Mesodermal cell (in vitro differentiated cells): ENCODE results near the gene OR4S1. TPM values are rescaled to one million over a fixed set of nuclear protein-coding genes. Genes with fewer than 3 reads are reported as not detected.
"Not testable (repeated sequence)": the region's sequence is repeated elsewhere in the genome, so short reads cannot be mapped to it uniquely, and the experiment has no call there.

ENCODE experiments used
- H3K27ac ChIP-seq: 2 replicates; pipeline ENCODE4 v1.7.0; 2013; ENCODE audit warnings: mild to moderate bottlenecking, low read depth, low read length, moderate library complexity; ENCODE audit not compliant: severe bottlenecking
- H3K36me3 ChIP-seq: 2 replicates; pipeline ENCODE4 v1.7.1; 2013; ENCODE audit warnings: mild to moderate bottlenecking, low read length, moderate library complexity; ENCODE audit not compliant: control insufficient read depth, insufficient read depth
- H3K4me1 ChIP-seq: one replicate; pipeline ENCODE4 v1.7.1; 2013; ENCODE audit warnings: mild to moderate bottlenecking, low read length; ENCODE audit not compliant: insufficient read depth, control insufficient read depth, poor library complexity, severe bottlenecking
- H3K4me3 ChIP-seq: 2 replicates; pipeline ENCODE4 v1.7.0; 2013; ENCODE audit warnings: low read length, control low read depth, mild to moderate bottlenecking; ENCODE audit not compliant: insufficient read depth, poor library complexity, severe bottlenecking; ENCODE audit errors: extremely low read depth
- H3K9me3 ChIP-seq: 2 replicates; pipeline ENCODE4 v1.7.1; 2013; ENCODE audit warnings: mild to moderate bottlenecking, low read length, moderate library complexity; ENCODE audit not compliant: control insufficient read depth
- WGBS, 2 experiments: methylation state at CpG; one replicate each; pipeline ENCODE4 v1.1.5; 2013; ENCODE audit warnings: missing lambda C conversion rate in 2 of 2; ENCODE audit not compliant: insufficient coverage in 2 of 2; 5-methylcytosine and 5-hydroxymethylcytosine counted together
- polyA plus RNA-seq, 2 experiments: library from polyadenylated mRNA; stranded (reverse); fragments of 50-300 nt; gene quantifications; one replicate each; pipeline ENCODE4 v1.2.3, GENCODE V29; 2013

OR4S1 gene
- polyA plus RNA-seq (2013, experiment 1 of 2): not detected
- not detected for polyA plus RNA-seq (2013, experiment 2 of 2)

DNA sequence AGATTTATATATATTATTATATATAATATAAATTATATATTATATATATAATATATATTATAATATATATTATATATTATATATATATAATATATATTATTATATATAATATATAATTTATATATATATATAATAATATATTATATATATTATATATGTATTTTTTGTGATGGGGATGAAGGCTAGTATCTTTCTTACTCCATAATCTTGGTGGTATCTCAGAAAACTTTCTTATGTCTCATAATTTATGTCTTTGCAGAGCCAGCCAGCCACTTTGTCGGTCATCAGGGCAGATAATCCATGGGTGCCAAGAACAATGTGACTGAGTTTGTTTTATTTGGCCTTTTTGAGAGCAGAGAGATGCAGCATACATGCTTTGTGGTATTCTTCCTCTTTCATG lies at the start of gene OR4S1:
Gene OR4S1 (plus strand): TSS at position 301 of the 400 bp plus-strand sequence. CDS start 0 bp downstream, at position 301.
- no peak within 1 kb of the TSS for H3K4me3 ChIP-seq
- no peak within 1 kb of the TSS for H3K27ac ChIP-seq
- no peaks in the 10 kb centered on the region for H3K4me1 ChIP-seq
- peaks cover under 1% of the 10 kb centered on the region for H3K9me3 ChIP-seq
- WGBS, 2 experiments: 40 to 67% methylated on average over 1 of the region's 1 CpG
- no peaks in the 10 kb centered on the region for H3K36me3 ChIP-seq

DNA sequence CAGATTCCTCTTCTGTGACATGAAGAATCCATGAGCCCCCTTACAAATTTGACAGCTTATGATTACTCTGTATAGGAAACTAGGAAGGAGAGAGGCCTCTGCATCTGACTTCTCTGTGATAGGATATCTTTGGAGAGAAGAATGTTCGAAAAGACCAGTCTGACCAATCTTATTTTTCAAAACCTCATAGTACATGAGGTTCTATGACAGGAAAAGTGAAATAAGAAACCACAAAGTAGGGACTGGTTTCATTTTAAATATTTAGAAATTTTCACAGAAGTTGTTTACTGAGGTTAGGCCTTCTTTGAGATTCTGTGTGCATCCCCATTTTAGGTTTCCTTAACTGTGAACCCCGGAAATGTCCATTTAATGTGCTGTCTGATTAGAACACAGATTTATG lies 44.4 kb upstream of the OR4S1 start:
- Histone ChIP-seq H3K27ac (no peak overlapping the region), H3K4me3 (no peak overlapping the region), H3K9me3 (no peaks in the 10 kb centered on the region), H3K36me3 (no peaks in the 10 kb centered on the region), H3K4me1 (no peaks in the 10 kb centered on the region)
- WGBS, 2 experiments: 100% methylated on average over 1 to 2 of the region's 2 CpGs

DNA sequence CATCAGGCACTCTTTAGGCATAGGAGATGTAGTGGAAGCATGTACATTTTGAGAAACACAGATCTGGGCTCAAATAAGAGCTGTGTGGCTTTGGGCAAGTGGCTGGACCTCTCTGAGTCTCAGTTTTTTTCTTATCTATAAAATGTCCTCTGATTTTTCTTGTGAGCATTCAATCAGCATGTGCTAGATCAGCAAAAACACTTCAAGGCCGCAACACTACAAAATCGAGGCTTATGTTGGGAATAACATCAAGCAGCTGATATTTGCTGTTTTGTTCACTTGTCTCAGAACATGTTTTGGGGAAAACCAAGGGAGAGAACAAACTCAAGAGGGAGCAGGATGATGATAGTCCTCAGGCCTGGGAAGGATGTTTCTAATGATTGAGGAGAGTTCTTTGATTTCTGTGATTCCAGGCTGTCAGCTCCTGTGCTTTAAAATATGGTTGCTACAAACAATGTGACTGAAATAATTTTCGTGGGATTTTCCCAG lies 42.6 kb upstream of the OR4S1 start, which contains the start of gene OR4X1:
Gene OR4X1 (plus strand): TSS at position 439 of the 489 bp plus-strand sequence. CDS start 0 bp downstream, at position 439.
- Histone ChIP-seq H3K4me3 (no peak within 1 kb of the TSS), H3K4me1 (no peaks in the 10 kb centered on the region), H3K9me3 (peaks cover 5% of the 10 kb centered on the region), H3K27ac (no peak within 1 kb of the TSS), H3K36me3 (no peaks in the 10 kb centered on the region)
- WGBS, 2 experiments: 50% methylated on average over 1 of the region's 3 CpGs; no CpG with 5 or more reads in 1 of the 2 experiments

GRCh38 chr11:48270621-48271020 lies 35.4 kb upstream of the OR4S1 start:
- WGBS, 2 experiments: 50 to 60% methylated on average over 1 to 2 of the region's 3 CpGs
- no peak overlapping the region for H3K4me3 ChIP-seq
- no peak overlapping the region for H3K27ac ChIP-seq
- H3K4me1 ChIP-seq: no peaks in the 10 kb centered on the region
- H3K9me3 ChIP-seq: peaks cover 18% of the 10 kb centered on the region
- no peaks in the 10 kb centered on the region for H3K36me3 ChIP-seq

DNA sequence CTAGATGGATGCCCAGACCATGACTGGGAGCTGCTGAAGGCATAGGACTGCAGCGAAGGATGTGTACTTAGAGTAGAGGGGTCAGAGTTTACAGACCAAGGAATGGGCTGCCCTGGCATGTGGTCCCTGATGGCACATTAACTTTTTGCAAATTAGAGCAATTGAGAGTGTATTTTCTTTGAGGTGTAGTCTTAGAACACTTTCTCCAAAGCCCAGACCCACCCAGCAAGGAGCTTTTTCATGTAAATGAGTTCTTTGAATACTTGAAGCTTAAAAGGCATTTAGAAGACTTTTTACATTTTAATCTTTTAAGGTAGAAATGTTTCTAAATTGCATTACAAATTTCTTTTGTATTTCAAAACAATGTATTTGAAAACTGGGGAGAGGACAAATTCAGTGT lies 33.4 kb upstream of the OR4S1 start:
- Histone ChIP-seq H3K36me3 (no peaks in the 10 kb centered on the region), H3K27ac (no peak overlapping the region), H3K4me1 (no peaks in the 10 kb centered on the region), H3K4me3 (no peak overlapping the region), H3K9me3 (peaks cover 14% of the 10 kb centered on the region)
- WGBS, 2 experiments: 57% methylated on average over 1 of the region's 1 CpG

- 28 to 40% methylated on average over 4 to 5 of the region's 5 CpGs for WGBS, 2 experiments
- Histone ChIP-seq H3K4me3 (no peak overlapping the region), H3K36me3 (no peaks in the 10 kb centered on the region), H3K27ac (no peak overlapping the region), H3K4me1 (no peaks in the 10 kb centered on the region), H3K9me3 (peaks cover 7% of the 10 kb centered on the region)
These were observed 1.9 kb downstream of the OR4S1 start for GRCh38 chr11:48307760-48308386.

DNA sequence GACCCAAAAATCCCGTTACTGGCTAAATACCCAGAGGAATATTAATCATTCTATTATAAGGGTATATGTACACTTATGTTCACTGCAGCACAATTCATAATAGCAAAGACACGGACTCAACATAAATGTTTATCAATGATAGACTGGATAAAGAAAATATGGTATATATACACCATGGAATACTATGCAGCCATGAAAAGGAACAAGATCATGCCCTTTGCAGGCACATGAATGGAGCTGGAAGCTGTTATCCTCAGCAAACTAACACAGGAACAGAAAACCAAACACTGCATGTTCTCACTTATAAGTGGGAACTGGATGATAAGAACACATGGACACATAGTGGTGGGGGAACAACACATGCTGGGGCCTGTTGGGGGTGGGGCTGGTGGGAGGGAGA lies 7.6 kb downstream of the OR4S1 start:
- WGBS, 2 experiments: no CpG with 5 or more reads among the region's 2 CpGs
- H3K27ac ChIP-seq, H3K4me3 ChIP-seq, H3K36me3 ChIP-seq, H3K4me1 ChIP-seq: not testable (repeated sequence)
- H3K9me3 ChIP-seq: peaks cover 33% of the 10 kb centered on the region

DNA sequence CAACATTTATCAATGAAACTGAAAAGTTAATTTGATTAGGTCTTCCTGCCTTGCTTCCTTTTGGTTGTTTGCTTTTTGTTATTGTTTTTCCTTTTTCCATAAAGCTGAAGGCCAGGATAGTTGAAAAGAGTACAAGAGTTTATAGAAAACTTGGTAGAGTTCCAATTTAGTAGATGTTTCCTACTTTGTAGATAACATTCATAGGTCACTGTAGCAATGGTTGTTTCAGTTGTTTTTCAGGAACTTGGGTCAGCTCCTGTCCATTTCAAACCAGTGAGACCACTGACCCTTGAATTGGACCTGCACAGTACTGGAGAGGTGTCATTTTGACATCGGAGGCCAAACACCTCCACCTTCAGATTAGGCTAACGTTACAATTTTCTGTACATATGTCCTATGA lies 13.8 kb downstream of the OR4S1 start:
- WGBS, 2 experiments: 64 to 73% methylated on average over 2 of the region's 2 CpGs
- H3K4me3 ChIP-seq, H3K27ac ChIP-seq, H3K36me3 ChIP-seq, H3K4me1 ChIP-seq: not testable (repeated sequence)
- peaks cover 38% of the 10 kb centered on the region for H3K9me3 ChIP-seq

DNA sequence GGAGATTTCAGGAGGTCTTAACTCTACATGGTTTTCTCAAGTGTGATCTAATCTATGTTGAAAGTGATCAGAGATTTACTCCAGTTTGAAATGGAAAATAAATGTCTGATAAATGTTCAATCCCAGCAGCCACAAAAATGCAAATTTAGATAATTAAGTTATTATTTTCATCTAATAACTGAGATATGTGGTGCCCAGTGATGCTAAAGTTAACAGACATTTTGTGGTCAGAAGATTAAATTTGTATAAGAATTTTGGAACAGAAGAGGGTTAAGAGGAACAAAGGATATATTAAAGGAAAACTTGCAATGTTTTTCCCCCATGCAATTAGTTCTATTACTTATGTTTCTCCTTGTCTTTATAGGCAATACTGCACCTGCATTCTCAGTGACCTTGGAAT lies 18.6 kb downstream of the OR4S1 start, which contains the start of gene OR4C3:
Gene OR4C3 (plus strand): TSS at position 301 of the 400 bp plus-strand sequence. CDS start 102 bp downstream, outside the sequence.
- not testable (repeated sequence) for H3K4me1 ChIP-seq, H3K36me3 ChIP-seq, H3K27ac ChIP-seq, H3K4me3 ChIP-seq
- H3K9me3 ChIP-seq: peaks cover 31% of the 10 kb centered on the region

DNA sequence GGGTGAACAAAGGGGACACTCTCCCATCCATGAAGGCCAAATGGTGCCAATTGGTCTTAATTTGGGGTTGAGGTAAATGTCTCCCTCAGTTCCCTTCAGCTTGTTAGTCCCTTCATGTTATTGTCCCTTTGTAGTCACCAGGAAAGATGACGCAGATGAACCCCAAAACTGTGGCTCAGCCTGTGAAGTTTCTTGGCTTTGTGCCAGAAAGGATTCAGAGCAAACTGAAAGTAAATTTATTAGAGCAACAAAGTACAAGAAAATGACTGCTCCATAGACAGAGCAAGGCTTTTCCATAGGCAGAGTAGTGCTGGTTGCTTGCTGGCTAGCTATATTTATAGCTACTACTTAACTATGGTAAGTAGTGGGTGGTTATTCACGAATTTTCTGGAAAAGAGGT lies 35.4 kb downstream of the OR4S1 start:
- H3K27ac ChIP-seq: no peak overlapping the region
- peaks cover 27% of the 10 kb centered on the region for H3K9me3 ChIP-seq
- H3K4me1 ChIP-seq: no peaks in the 10 kb centered on the region
- H3K4me3 ChIP-seq: no peak overlapping the region
- WGBS, 2 experiments: 25 to 51% methylated on average over 2 of the region's 2 CpGs
- H3K36me3 ChIP-seq: no peaks in the 10 kb centered on the region

- WGBS, 2 experiments: no CpG with 5 or more reads among the region's 2 CpGs
These were observed 36.5 kb downstream of the OR4S1 start for GRCh38 chr11:48342505-48342904.

More at GRCh38 chr11:48342505-48342904, 36.5 kb downstream of the OR4S1 start:
- not testable (repeated sequence) for H3K36me3 ChIP-seq, H3K4me1 ChIP-seq, H3K4me3 ChIP-seq, H3K27ac ChIP-seq
- peaks cover 24% of the 10 kb centered on the region for H3K9me3 ChIP-seq
